IMR-90 (cell line): ENCODE results near the gene OR8B3. TPM values are rescaled to one million over a fixed set of nuclear protein-coding genes. Genes with fewer than 3 reads are reported as not detected.

Experiments
- ATAC-seq: fragments of 200-7000 bp; cut with Tn5 transposase; 2 replicates; pipeline ENCODE4 v1.9.1; 2020; ENCODE audit warnings: low read depth, mild to moderate bottlenecking, moderate library complexity
- BruUV-seq: library from RNA; stranded (reverse); fragments of 400-500 nt; replicated peaks from 2 replicates; lab custom pipeline; 2021; lab: Mats Ljungman, UMichigan
- CTCF ChIA-PET: fragments of 300-600 bp; formaldehyde crosslinking; extraction: SDS; loops from one replicate; lab custom pipeline; 2021; ENCODE audit warnings: antibody characterized with exemption; lab: Yijun Ruan, JAX
- POLR2A ChIA-PET: fragments of 300-600 bp; sonication (Branson Sonifier 250); formaldehyde crosslinking; loops from one replicate; lab custom pipeline; 2022; ENCODE audit warnings: antibody characterized with exemption; ENCODE audit not compliant: unreplicated experiment; lab: Charles Lee
- DNase-seq: peaks from one replicate; pipeline ENCODE4 v3.0.0; 2013
- H2AFZ ChIP-seq: replicated peaks from 2 replicates; pipeline ENCODE3; 2013; ENCODE audit warnings: low read length, mild to moderate bottlenecking; ENCODE audit not compliant: poor library complexity
- H2AK5ac ChIP-seq: 2 replicates; pipeline ENCODE4 v1.6.1; 2013; ENCODE audit warnings: low read depth, low read length, inconsistent platforms
- H2AK9ac ChIP-seq: replicated peaks from 2 replicates; pipeline ENCODE3; 2013; ENCODE audit warnings: mild to moderate bottlenecking, low read depth, low read length, moderate library complexity; ENCODE audit not compliant: poor library complexity
- H2BK120ac ChIP-seq: 2 replicates; pipeline ENCODE4 v1.6.1; 2013; ENCODE audit warnings: low read depth, low read length, inconsistent platforms
- H2BK15ac ChIP-seq: 3 replicates; pipeline ENCODE4 v1.6.1; 2013; ENCODE audit warnings: low read depth, low read length, inconsistent platforms
- H2BK20ac ChIP-seq: 2 replicates; pipeline ENCODE4 v1.6.1; 2013; ENCODE audit warnings: low read depth, mild to moderate bottlenecking, inconsistent platforms, low read length, moderate library complexity
- H2BK5ac ChIP-seq: 2 replicates; pipeline ENCODE4 v1.6.1; 2013; ENCODE audit warnings: mild to moderate bottlenecking, low read depth, low read length, inconsistent platforms; ENCODE audit not compliant: poor library complexity, severe bottlenecking
- H3K14ac ChIP-seq: replicated peaks from 2 replicates; pipeline ENCODE4 v1.6.1; 2013; ENCODE audit warnings: low read depth, low read length, inconsistent platforms
- H3K18ac ChIP-seq: 2 replicates; pipeline ENCODE4 v1.6.1; 2013; ENCODE audit warnings: low read depth, low read length, control low read depth
- H3K23ac ChIP-seq: 2 replicates; pipeline ENCODE4 v1.6.1; 2013; ENCODE audit warnings: low read depth, low read length, inconsistent platforms
- H3K27ac ChIP-seq: 2 replicates; pipeline ENCODE4 v1.5.1; 2013; ENCODE audit warnings: mild to moderate bottlenecking, control low read depth, low read length; ENCODE audit not compliant: insufficient read depth
- H3K27me3 ChIP-seq: 2 replicates; pipeline ENCODE4 v1.6.1; 2013; ENCODE audit warnings: low read length; ENCODE audit not compliant: control insufficient read depth, insufficient read depth
- H3K36me3 ChIP-seq: 2 replicates; pipeline ENCODE4 v1.6.1; 2013; ENCODE audit warnings: low read length, mixed read lengths; ENCODE audit not compliant: control insufficient read depth, insufficient read depth
- H3K4ac ChIP-seq: 2 replicates; pipeline ENCODE4 v1.6.1; 2013; ENCODE audit warnings: low read depth, low read length, inconsistent platforms
- H3K4me1 ChIP-seq: 2 replicates; pipeline ENCODE4 v1.6.1; 2013; ENCODE audit warnings: low read length, mixed read lengths; ENCODE audit not compliant: control insufficient read depth, insufficient read depth
- H3K4me2 ChIP-seq: 2 replicates; pipeline ENCODE4 v1.6.1; 2013; ENCODE audit warnings: low read depth, mild to moderate bottlenecking, control low read depth, low read length, moderate library complexity
- H3K4me3 ChIP-seq: 2 replicates; pipeline ENCODE4 v1.5.1; 2013; ENCODE audit warnings: low read depth, mild to moderate bottlenecking, control low read depth, low read length, moderate library complexity; ENCODE audit not compliant: insufficient read depth
- H3K56ac ChIP-seq: 2 replicates; pipeline ENCODE4 v1.6.1; 2013; ENCODE audit warnings: low read length, inconsistent platforms; ENCODE audit not compliant: insufficient read depth; ENCODE audit errors: extremely low read depth
- H3K79me1 ChIP-seq, 2 experiments: 2 replicates each; pipeline ENCODE4 v1.6.1; 2013; ENCODE audit warnings: low read length in 2 of 2, inconsistent platforms in 1 of 2, low read depth in 1 of 2
- H3K9ac ChIP-seq: 2 replicates; pipeline ENCODE4 v1.6.1; 2013; ENCODE audit warnings: low read depth, low read length, control low read depth
- H3K9me1 ChIP-seq: 2 replicates; pipeline ENCODE4 v1.6.1; 2013; ENCODE audit warnings: low read length, inconsistent platforms; ENCODE audit not compliant: insufficient read depth
- H3K9me3 ChIP-seq: 2 replicates; pipeline ENCODE4 v1.6.1; 2013; ENCODE audit warnings: low read length; ENCODE audit not compliant: control insufficient read depth, insufficient read depth
- H4K20me1 ChIP-seq: 2 replicates; pipeline ENCODE4 v1.6.1; 2013; ENCODE audit warnings: low read length, inconsistent platforms; ENCODE audit not compliant: insufficient read depth
- H4K5ac ChIP-seq: 2 replicates; pipeline ENCODE4 v1.6.1; 2013; ENCODE audit warnings: mild to moderate bottlenecking, low read depth, low read length, control low read depth
- H4K8ac ChIP-seq, 2 experiments: 2 replicates each; pipeline ENCODE4 v1.6.1; 2013; ENCODE audit warnings: low read depth in 2 of 2, low read length in 2 of 2, control low read depth in 1 of 2, inconsistent platforms in 1 of 2
- H4K91ac ChIP-seq: 2 replicates; pipeline ENCODE4 v1.6.1; 2013; ENCODE audit warnings: low read depth, low read length, inconsistent platforms; ENCODE audit not compliant: insufficient read depth
- CHD1 ChIP-seq: IDR thresholded peaks from 2 replicates; pipeline ENCODE4 v1.6.1; 2012; ENCODE audit warnings: low read depth, low read length, improper control_type of control experiment
- FOS ChIP-seq: fragments of 150-350 bp; IDR thresholded peaks from 2 replicates; pipeline ENCODE4 v1.6.1; 2016; ENCODE audit warnings: low read depth, low read length
- NFE2L2 ChIP-seq: fragments of 150-350 bp; IDR thresholded peaks from 2 replicates; pipeline ENCODE4 v1.6.1; 2016; ENCODE audit warnings: low read depth, mild to moderate bottlenecking, low read length
- RCOR1 ChIP-seq: IDR thresholded peaks from 2 replicates; pipeline ENCODE4 v1.6.1; 2012; ENCODE audit warnings: mild to moderate bottlenecking, low read length, improper control_type of control experiment; ENCODE audit not compliant: insufficient replicate concordance
- RFX5 ChIP-seq: IDR thresholded peaks from 2 replicates; pipeline ENCODE4 v1.8.0; 2012; ENCODE audit warnings: low read depth, mild to moderate bottlenecking, low read length, moderate library complexity
- WGBS, 2 experiments: methylation state at CpG; one replicate each; pipeline versions ENCODE4 v1.1.5 to v1.1.7; 2013; ENCODE audit warnings: missing lambda C conversion rate in 2 of 2; ENCODE audit not compliant: insufficient read length in 1 of 2; ENCODE audit errors: extremely low coverage in 2 of 2; 5-methylcytosine and 5-hydroxymethylcytosine counted together
- dilution Hi-C: fragments of 300-500 bp; cut with HindIII; formaldehyde crosslinking; loops from one replicate; pipeline ENCODE4 v1.14.3; 2018; ENCODE audit warnings: low sequenced_read_pairs; ENCODE audit not compliant: unreplicated experiment
- in situ Hi-C: fragments of 300-500 bp; cut with MboI; formaldehyde crosslinking; loops from 3 replicates; pipeline ENCODE4 v1.14.3; 2019; ENCODE audit warnings: low sequenced_read_pairs, inconsistent platforms, mixed read lengths
- intact Hi-C: fragments of 100-400 bp; cut with micrococcal nuclease; formaldehyde crosslinking; loops from 2 replicates; pipeline ENCODE4 v1.10.0; 2022
- polyA plus RNA-seq, 3 experiments: library from polyadenylated mRNA; depleted of rRNA; stranded (reverse); fragments of >200 nt; gene quantifications; 2 replicates each; pipeline ENCODE4 v1.2.3, GENCODE V29; 2012; ENCODE audit warnings: low replicate concordance in 1 of 3
- total RNA-seq: library from RNA; depleted of rRNA; stranded (reverse); fragments of >200 nt; gene quantifications from 2 replicates; pipeline ENCODE4 v1.2.3, GENCODE V29; 2012
- TF ChIP-seq, protein P1 (sequence below): fragments of 150-350 bp; IDR thresholded peaks from 2 replicates; pipeline ENCODE4 v1.6.1; 2017; ENCODE audit warnings: mild to moderate bottlenecking, antibody characterized with exemption, low read length, low read depth
- TF ChIP-seq, protein P2 (sequence below): conservative IDR thresholded peaks from 2 replicates; pipeline ENCODE4 v1.5.1; 2012; ENCODE audit warnings: mild to moderate bottlenecking, low read depth, low read length, improper control_type of control experiment

The OR8B3 gene
- total and polyA plus RNA-seq, 2 of the 4 experiments (the other 2 are of a cell fraction): not detected

DNA sequence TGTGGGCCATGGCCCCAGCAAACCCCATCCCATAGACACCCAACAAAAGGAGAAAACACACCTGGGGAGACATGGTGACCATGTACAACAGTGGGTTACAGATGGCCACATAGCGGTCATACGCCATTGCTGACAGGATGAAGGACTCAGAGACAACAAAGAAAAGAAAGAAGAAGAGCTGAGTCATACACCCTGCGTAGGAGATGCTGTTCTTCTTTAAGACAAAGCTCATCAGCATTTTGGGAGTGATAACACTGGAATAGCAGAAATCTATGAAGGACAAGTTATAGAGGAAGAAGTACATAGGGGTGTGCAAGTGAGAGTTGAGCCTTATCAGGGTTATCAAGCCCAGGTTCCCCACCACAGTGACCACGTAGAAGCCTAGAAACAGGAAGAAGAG, 41.8 kb upstream of the OR8B3 start:
- Histone ChIP-seq H2BK20ac (no peak overlapping the region), H4K91ac (no peak overlapping the region), H3K23ac (no peak overlapping the region), H2AK9ac (no peak overlapping the region), H4K5ac (no peak overlapping the region), H2AK5ac (no peak overlapping the region), H3K27me3 (no peaks in the 10 kb centered on the region; the same call in 1 of the 2 replicates), H3K14ac (no peak overlapping the region), H3K9me3 (no peaks in the 10 kb centered on the region), H4K20me1 (no peaks in the 10 kb centered on the region), H3K9ac (no peak overlapping the region), H3K27ac (no peak overlapping the region), H3K79me1 (no peaks in the 10 kb centered on the region), H2BK120ac (no peak overlapping the region), H3K4ac (no peak overlapping the region), H3K4me3 (no peak overlapping the region), H3K4me1 (no peaks in the 10 kb centered on the region), H3K36me3 (no peaks in the 10 kb centered on the region), H3K4me2 (no peak overlapping the region), H4K8ac (no peak overlapping the region), H2AFZ (peak overlapping the region; percentile 37), H3K9me1 (no peaks in the 10 kb centered on the region), H3K18ac (no peak overlapping the region), H3K56ac (no peak overlapping the region), H2BK15ac (no peak overlapping the region), H2BK5ac (no peak overlapping the region)
- dilution Hi-C loops: no loop called here
- intact Hi-C loops: no loop called here
- no TSS peak for BruUV-seq
- ChIA-PET CTCF (no interaction called here), POLR2A (no interaction called here)
- in situ Hi-C loops: no loop called here
- no peak for DNase-seq
- TF ChIP-seq RFX5 (no peak), CHD1 (no peak), FOS (no peak), RCOR1 (no peak), NFE2L2 (no peak)
- TF ChIP-seq, protein P1, sequence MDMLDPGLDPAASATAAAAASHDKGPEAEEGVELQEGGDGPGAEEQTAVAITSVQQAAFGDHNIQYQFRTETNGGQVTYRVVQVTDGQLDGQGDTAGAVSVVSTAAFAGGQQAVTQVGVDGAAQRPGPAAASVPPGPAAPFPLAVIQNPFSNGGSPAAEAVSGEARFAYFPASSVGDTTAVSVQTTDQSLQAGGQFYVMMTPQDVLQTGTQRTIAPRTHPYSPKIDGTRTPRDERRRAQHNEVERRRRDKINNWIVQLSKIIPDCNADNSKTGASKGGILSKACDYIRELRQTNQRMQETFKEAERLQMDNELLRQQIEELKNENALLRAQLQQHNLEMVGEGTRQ: no peak
- TF ChIP-seq, protein P2, sequence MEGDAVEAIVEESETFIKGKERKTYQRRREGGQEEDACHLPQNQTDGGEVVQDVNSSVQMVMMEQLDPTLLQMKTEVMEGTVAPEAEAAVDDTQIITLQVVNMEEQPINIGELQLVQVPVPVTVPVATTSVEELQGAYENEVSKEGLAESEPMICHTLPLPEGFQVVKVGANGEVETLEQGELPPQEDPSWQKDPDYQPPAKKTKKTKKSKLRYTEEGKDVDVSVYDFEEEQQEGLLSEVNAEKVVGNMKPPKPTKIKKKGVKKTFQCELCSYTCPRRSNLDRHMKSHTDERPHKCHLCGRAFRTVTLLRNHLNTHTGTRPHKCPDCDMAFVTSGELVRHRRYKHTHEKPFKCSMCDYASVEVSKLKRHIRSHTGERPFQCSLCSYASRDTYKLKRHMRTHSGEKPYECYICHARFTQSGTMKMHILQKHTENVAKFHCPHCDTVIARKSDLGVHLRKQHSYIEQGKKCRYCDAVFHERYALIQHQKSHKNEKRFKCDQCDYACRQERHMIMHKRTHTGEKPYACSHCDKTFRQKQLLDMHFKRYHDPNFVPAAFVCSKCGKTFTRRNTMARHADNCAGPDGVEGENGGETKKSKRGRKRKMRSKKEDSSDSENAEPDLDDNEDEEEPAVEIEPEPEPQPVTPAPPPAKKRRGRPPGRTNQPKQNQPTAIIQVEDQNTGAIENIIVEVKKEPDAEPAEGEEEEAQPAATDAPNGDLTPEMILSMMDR: no peak
- ATAC-seq: no peak
- WGBS, 2 experiments: no CpG with 5 or more reads among the region's 4 CpGs
